Measurements from ENCODE around the gene ZNF14. TPM values are rescaled to one million over a fixed set of nuclear protein-coding genes. Genes with fewer than 3 reads are reported as not detected.

ZNF14 gene
- total RNA-seq, 4 donors from 2014 or later = 0.97 to 2.1 (median 1.7) TPM

GRCh38 chr19:19737559-19738332 lies 4.8 kb upstream of the ZNF14 start:
- H3K27ac ChIP-seq = no peak overlapping the region
- no peaks in the 10 kb centered on the region for H3K9me3 ChIP-seq
- in situ Hi-C loops (cut with MboI; ENCODE audit: low sequenced_read_pairs in 4 of 4) = no loop called here
- no peak for ATAC-seq
- no peaks in the 10 kb centered on the region for H3K4me1 ChIP-seq
- TF ChIP-seq CTCF (IDR thresholded peaks at IDR 0.05 in 4 of 5, conservative IDR thresholded peaks at IDR 0.05 in 1 of 5) = no peak
- intact Hi-C loops (cut with DNase I; ENCODE audit: low total_unique reads) = no loop called here
- no peaks in the 10 kb centered on the region for H3K36me3 ChIP-seq
- H3K4me3 ChIP-seq = no peak overlapping the region
- no peaks in the 10 kb centered on the region for H3K27me3 ChIP-seq
- DNase-seq = no peak

GRCh38 chr19:19721896-19722295 lies 11.0 kb downstream of the ZNF14 start:
- in situ Hi-C loops (cut with MboI; ENCODE audit: low sequenced_read_pairs in 4 of 4) (no loop called here), intact Hi-C loops (cut with DNase I; ENCODE audit: low total_unique reads) (no loop called here)
- Histone ChIP-seq H3K9me3 (peaks cover 10 to 57% (median 26%) of the 10 kb centered on the region in 3 donors), H3K4me3 (no peak overlapping the region), H3K4me1 (no peaks in the 10 kb centered on the region), H3K27me3 (no peaks in the 10 kb centered on the region), H3K36me3 (peaks cover 6 to 12% of the 10 kb centered on the region in 2 donors), H3K27ac (no peak overlapping the region)
- DNase-seq (no peak), ATAC-seq (no peak)
- no peak for TF ChIP-seq POLR2A (IDR thresholded peaks at IDR 0.05)
- TF ChIP-seq CTCF (IDR thresholded peaks at IDR 0.05 in 4 of 5, conservative IDR thresholded peaks at IDR 0.05 in 1 of 5) = no peak

- TF ChIP-seq CTCF (IDR thresholded peaks at IDR 0.05 in 4 of 5, conservative IDR thresholded peaks at IDR 0.05 in 1 of 5) (no peak), POLR2A (IDR thresholded peaks at IDR 0.05) (no peak)
- Histone ChIP-seq H3K27ac (no peak overlapping the region), H3K27me3 (no peaks in the 10 kb centered on the region), H3K4me1 (no peaks in the 10 kb centered on the region), H3K36me3 (peaks cover 6 to 21% of the 10 kb centered on the region in 2 donors), H3K4me3 (no peak overlapping the region), H3K9me3 (peaks cover 10 to 68% (median 46%) of the 10 kb centered on the region in 3 donors)
- DNase-seq = no peak
- no peak for ATAC-seq
- intact Hi-C loops (cut with DNase I; ENCODE audit: low total_unique reads) = no loop called here
- in situ Hi-C loops (cut with MboI; ENCODE audit: low sequenced_read_pairs in 4 of 4) = no loop called here
Measured at GRCh38 chr19:19719798-19720197, 13.1 kb downstream of the ZNF14 start.

- no peak overlapping the region for H3K27ac ChIP-seq
- no peaks in the 10 kb centered on the region for H3K27me3 ChIP-seq
- DNase-seq (no peak), ATAC-seq (no peak)
- H3K36me3 ChIP-seq = peaks cover 0 to 74% of the 10 kb centered on the region in 2 donors
- in situ Hi-C loops (cut with MboI; ENCODE audit: low sequenced_read_pairs in 4 of 4) = no loop called here
- no peak for TF ChIP-seq POLR2A (IDR thresholded peaks at IDR 0.05)
- no peak for TF ChIP-seq CTCF (IDR thresholded peaks at IDR 0.05 in 4 of 5, conservative IDR thresholded peaks at IDR 0.05 in 1 of 5)
- intact Hi-C loops (cut with DNase I; ENCODE audit: low total_unique reads) = no loop called here
- peaks cover 18 to 94% (median 66%) of the 10 kb centered on the region in 3 donors for H3K9me3 ChIP-seq
- peak overlapping the region in 1 of 4 donors; percentile 36 for H3K4me3 ChIP-seq
- H3K4me1 ChIP-seq = no peaks in the 10 kb centered on the region
Measured at GRCh38 chr19:19711934-19712828, 20.7 kb downstream of the ZNF14 start.

Data from gastrocnemius medialis (tissue), 4 donors.